ENCODE measurements around the gene BMP5.

BMP5 gene

GRCh38 chr6:55713436-55713835, 162.0 kb downstream of the BMP5 start:
- no peak for DNase-seq (ENCODE audit: low read depth in 3 of 3)

GRCh38 chr6:55708711-55709110, 166.7 kb downstream of the BMP5 start:
- no peak for DNase-seq (ENCODE audit: low read depth in 3 of 3)

- no peak for DNase-seq (ENCODE audit: low read depth in 3 of 3)
Observed at GRCh38 chr6:55705451-55706440, 169.6 kb downstream of the BMP5 start.

- DNase-seq (ENCODE audit: low read depth in 3 of 3) = no peak
Observed at GRCh38 chr6:55704421-55704820, 171.0 kb downstream of the BMP5 start.
